Measurements from ENCODE around the gene PIGK. TPM values are rescaled to one million over a fixed set of nuclear protein-coding genes. Genes with fewer than 3 reads are reported as not detected.

Gene PIGK
- total and polyA plus RNA-seq, 10 of the 15 experiments (the other 5 are each of a cell fraction or from before 2014, with no cell fraction given): 9.1 to 27.4 (median 16.9) TPM

DNA sequence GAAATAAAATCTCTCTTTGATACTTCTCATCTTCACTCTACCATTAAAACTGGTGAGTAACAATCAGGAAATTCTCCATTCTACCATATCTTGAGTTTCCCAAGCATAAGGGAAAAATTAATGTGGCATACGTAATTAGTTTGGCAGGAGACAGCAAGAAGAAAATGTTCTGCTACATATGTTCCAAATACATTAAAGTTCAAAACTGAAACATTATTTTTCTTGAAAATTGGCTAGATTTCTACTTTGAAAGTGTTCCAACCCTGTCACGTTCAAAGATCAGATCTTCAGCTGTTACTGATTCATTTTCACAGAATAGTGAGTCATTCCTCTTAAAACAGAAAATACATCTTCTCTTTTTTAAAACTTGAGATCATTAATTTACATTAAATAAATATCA is 48.5 kb downstream of the PIGK start:
- Histone ChIP-seq H3K79me2 (ENCODE audit: control insufficient read depth, insufficient read depth, low read length) (no peaks in the 10 kb centered on the region), H4K20me1 (ENCODE audit: control insufficient read depth, insufficient read depth) (no peaks in the 10 kb centered on the region), H3K27me3 (replicated peaks in 1 of 2; ENCODE audit: control insufficient read depth in 2 of 2, insufficient read depth in 2 of 2, low read length in 1 of 2) (no peaks in the 10 kb centered on the region), H3K4me1 (ENCODE audit: control insufficient read depth, insufficient read depth, low read length) (no peaks in the 10 kb centered on the region), H3K9ac (ENCODE audit: control insufficient read depth, insufficient read depth, low read length) (no peak overlapping the region), H3K36me3 (ENCODE audit: control insufficient read depth in 2 of 2, insufficient read depth in 2 of 2, low read length in 1 of 2) (no peaks in the 10 kb centered on the region), H2AFZ (ENCODE audit: control insufficient read depth, low read depth, low read length) (no peak overlapping the region), H3K4me2 (ENCODE audit: control insufficient read depth, insufficient read depth) (no peak overlapping the region), H3K27ac (ENCODE audit: control insufficient read depth, insufficient read depth) (no peak overlapping the region), H3K4me3 (no peak overlapping the region), H3K9me3 (replicated peaks; ENCODE audit: control insufficient read depth, insufficient read depth, low read length) (no peaks in the 10 kb centered on the region; the same call in 2 of the 3 replicates)
- POLR2A ChIA-PET: interaction anchor here (0.5 kb wide), 1 partner anchor 894 kb away, joined by 5 read pairs; no protein-coding TSS in a partner anchor
- DNase-seq (ENCODE audit: low read depth, low spot score) (no peak), FAIRE-seq (no peak), ATAC-seq (no peak)
- SMC1A ChIA-PET (ENCODE audit: uncharacterized antibody, unreplicated experiment): no interaction called here
- no TSS peak for BruUV-seq (replicated peaks)
- CTCF ChIA-PET: no interaction called here
- RAD21 ChIA-PET (ENCODE audit: unreplicated experiment): no interaction called here
- intact Hi-C loops (cut with micrococcal nuclease; ENCODE audit: unreplicated experiment): no loop called here
- in situ Hi-C loops (cut with MboI): no loop called here
- WGBS (ENCODE audit: insufficient coverage, insufficient replicate concordance, low lambda C conversion rate, missing lambda C conversion rate): 67% methylated on average over 2 of the region's 2 CpGs
- no peak for TF ChIP-seq HDAC2 (IDR thresholded peaks at IDR 0.05)
- TF ChIP-seq, protein P1, sequence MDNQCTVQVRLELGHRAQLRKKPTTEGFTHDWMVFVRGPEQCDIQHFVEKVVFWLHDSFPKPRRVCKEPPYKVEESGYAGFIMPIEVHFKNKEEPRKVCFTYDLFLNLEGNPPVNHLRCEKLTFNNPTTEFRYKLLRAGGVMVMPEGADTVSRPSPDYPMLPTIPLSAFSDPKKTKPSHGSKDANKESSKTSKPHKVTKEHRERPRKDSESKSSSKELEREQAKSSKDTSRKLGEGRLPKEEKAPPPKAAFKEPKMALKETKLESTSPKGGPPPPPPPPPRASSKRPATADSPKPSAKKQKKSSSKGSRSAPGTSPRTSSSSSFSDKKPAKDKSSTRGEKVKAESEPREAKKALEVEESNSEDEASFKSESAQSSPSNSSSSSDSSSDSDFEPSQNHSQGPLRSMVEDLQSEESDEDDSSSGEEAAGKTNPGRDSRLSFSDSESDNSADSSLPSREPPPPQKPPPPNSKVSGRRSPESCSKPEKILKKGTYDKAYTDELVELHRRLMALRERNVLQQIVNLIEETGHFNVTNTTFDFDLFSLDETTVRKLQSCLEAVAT (IDR thresholded peaks at IDR 0.05): no peak
- TF ChIP-seq ZNF274 (IDR thresholded peaks at IDR 0.05; ENCODE audit: insufficient read depth, insufficient read length): no peak
- no peak for TF ChIP-seq ATF3 (IDR thresholded peaks at IDR 0.05; ENCODE audit: borderline replicate concordance, extremely low read depth, low read depth, low read length)
- TF ChIP-seq SIX5 (IDR thresholded peaks at IDR 0.05; ENCODE audit: low read depth, low read length, severe bottlenecking): no peak
- no peak for TF ChIP-seq NR2F1 (conservative IDR thresholded peaks at IDR 0.05)
- TF ChIP-seq, protein P2, sequence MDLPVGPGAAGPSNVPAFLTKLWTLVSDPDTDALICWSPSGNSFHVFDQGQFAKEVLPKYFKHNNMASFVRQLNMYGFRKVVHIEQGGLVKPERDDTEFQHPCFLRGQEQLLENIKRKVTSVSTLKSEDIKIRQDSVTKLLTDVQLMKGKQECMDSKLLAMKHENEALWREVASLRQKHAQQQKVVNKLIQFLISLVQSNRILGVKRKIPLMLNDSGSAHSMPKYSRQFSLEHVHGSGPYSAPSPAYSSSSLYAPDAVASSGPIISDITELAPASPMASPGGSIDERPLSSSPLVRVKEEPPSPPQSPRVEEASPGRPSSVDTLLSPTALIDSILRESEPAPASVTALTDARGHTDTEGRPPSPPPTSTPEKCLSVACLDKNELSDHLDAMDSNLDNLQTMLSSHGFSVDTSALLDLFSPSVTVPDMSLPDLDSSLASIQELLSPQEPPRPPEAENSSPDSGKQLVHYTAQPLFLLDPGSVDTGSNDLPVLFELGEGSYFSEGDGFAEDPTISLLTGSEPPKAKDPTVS (IDR thresholded peaks at IDR 0.05; ENCODE audit: low read depth, low read length): no peak
- no peak for TF ChIP-seq E4F1 (IDR thresholded peaks at IDR 0.05; ENCODE audit: borderline replicate concordance, partially characterized antibody)
- no peak for TF ChIP-seq MTA3 (IDR thresholded peaks at IDR 0.05; ENCODE audit: borderline replicate concordance, low read length)
- no peak for TF ChIP-seq NKRF (conservative IDR thresholded peaks at IDR 0.05)
- no peak for TF ChIP-seq LARP7 (IDR thresholded peaks at IDR 0.05)
- no peak for TF ChIP-seq ZZZ3 (IDR thresholded peaks at IDR 0.05; ENCODE audit: control insufficient read depth, insufficient read length, low read depth)
- TF ChIP-seq SMC3 (IDR thresholded peaks at IDR 0.05; ENCODE audit: borderline replicate concordance, low read length): no peak
- TF ChIP-seq NFYB (IDR thresholded peaks at IDR 0.05; ENCODE audit: insufficient read depth, low read depth, low read length): no peak
- TF ChIP-seq, protein P3, sequence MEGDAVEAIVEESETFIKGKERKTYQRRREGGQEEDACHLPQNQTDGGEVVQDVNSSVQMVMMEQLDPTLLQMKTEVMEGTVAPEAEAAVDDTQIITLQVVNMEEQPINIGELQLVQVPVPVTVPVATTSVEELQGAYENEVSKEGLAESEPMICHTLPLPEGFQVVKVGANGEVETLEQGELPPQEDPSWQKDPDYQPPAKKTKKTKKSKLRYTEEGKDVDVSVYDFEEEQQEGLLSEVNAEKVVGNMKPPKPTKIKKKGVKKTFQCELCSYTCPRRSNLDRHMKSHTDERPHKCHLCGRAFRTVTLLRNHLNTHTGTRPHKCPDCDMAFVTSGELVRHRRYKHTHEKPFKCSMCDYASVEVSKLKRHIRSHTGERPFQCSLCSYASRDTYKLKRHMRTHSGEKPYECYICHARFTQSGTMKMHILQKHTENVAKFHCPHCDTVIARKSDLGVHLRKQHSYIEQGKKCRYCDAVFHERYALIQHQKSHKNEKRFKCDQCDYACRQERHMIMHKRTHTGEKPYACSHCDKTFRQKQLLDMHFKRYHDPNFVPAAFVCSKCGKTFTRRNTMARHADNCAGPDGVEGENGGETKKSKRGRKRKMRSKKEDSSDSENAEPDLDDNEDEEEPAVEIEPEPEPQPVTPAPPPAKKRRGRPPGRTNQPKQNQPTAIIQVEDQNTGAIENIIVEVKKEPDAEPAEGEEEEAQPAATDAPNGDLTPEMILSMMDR (IDR thresholded peaks at IDR 0.05 in 2 of 3, conservative IDR thresholded peaks at IDR 0.05 in 1 of 3; ENCODE audit: control insufficient read depth in 2 of 3, extremely low read depth in 1 of 3, insufficient read depth in 1 of 3, low read depth in 3 of 3, low read length in 3 of 3): no peak

All from GM12878 (cell line).